PC-3 (cell line): ENCODE data around the gene ACADSB. TPM values are rescaled to one million over a fixed set of nuclear protein-coding genes. Genes with fewer than 3 reads are reported as not detected.

Experiments
- ATAC-seq: fragments of 200-7000 bp; cut with Tn5 transposase; 2 replicates; pipeline ENCODE4 v1.9.1; 2020; ENCODE audit warnings: mild to moderate bottlenecking, moderate library complexity
- BruUV-seq: library from RNA; stranded (reverse); fragments of 400-500 nt; replicated peaks from 2 replicates; lab custom pipeline; 2021; lab: Mats Ljungman, UMichigan
- CTCF ChIA-PET: fragments of 300-600 bp; sonication (Branson Sonifier 250); formaldehyde crosslinking; loops from one replicate; lab custom pipeline; 2022; ENCODE audit warnings: antibody characterized with exemption; lab: Charles Lee
- POLR2A ChIA-PET: fragments of 300-600 bp; sonication (Branson Sonifier 250); formaldehyde crosslinking; loops from one replicate; lab custom pipeline; 2022; ENCODE audit warnings: antibody characterized with exemption; ENCODE audit not compliant: unreplicated experiment; lab: Charles Lee
- DNase-seq: peaks from one replicate; pipeline ENCODE4 v3.0.0-alpha.2; 2015
- H2AFZ ChIP-seq: fragments of 300-600 bp; sonication (generic); 2 replicates; pipeline ENCODE4 v1.6.0; 2016; ENCODE audit warnings: antibody characterized with exemption, low read length
- H3F3A ChIP-seq: fragments of 300-600 bp; sonication (generic); one replicate; pipeline ENCODE4 v1.6.0; 2017; ENCODE audit warnings: antibody characterized with exemption, low read length, control low read depth, mild to moderate bottlenecking; ENCODE audit not compliant: unreplicated experiment
- H3K27ac ChIP-seq: fragments of 300-600 bp; sonication (generic); 2 replicates; pipeline ENCODE4 v1.5.1; 2016; ENCODE audit warnings: mild to moderate bottlenecking, low read length
- H3K27me3 ChIP-seq: fragments of 300-600 bp; sonication (generic); 2 replicates; pipeline ENCODE4 v1.6.1; 2016; ENCODE audit warnings: low read length, mixed read lengths
- H3K36me3 ChIP-seq: fragments of 300-600 bp; sonication (generic); 2 replicates; pipeline ENCODE4 v1.6.1; 2016; ENCODE audit warnings: low read depth, mixed run types, low read length, mixed read lengths
- H3K4me1 ChIP-seq: fragments of 300-600 bp; sonication (generic); 2 replicates; pipeline ENCODE4 v1.5.1; 2016; ENCODE audit warnings: low read length; ENCODE audit not compliant: insufficient read depth
- H3K4me2 ChIP-seq: fragments of 300-600 bp; sonication (generic); 2 replicates; pipeline ENCODE4 v1.6.0; 2016; ENCODE audit warnings: low read length
- H3K4me3 ChIP-seq: fragments of 300-600 bp; sonication (generic); 2 replicates; pipeline ENCODE4 v1.5.1; 2016; ENCODE audit warnings: mild to moderate bottlenecking, low read length, mixed read lengths
- H3K79me2 ChIP-seq: fragments of 300-600 bp; sonication (generic); 2 replicates; pipeline ENCODE4 v1.6.1; 2017; ENCODE audit warnings: low read length, mixed read lengths
- H3K9ac ChIP-seq: fragments of 300-600 bp; sonication (generic); 2 replicates; pipeline ENCODE4 v1.6.0; 2016; ENCODE audit warnings: mild to moderate bottlenecking, low read length
- H3K9me2 ChIP-seq: fragments of 300-600 bp; sonication (generic); replicated peaks from 2 replicates; pipeline ENCODE4 v1.6.1; 2016; ENCODE audit warnings: mixed run types, low read length, mixed read lengths
- H3K9me3 ChIP-seq: fragments of 300-600 bp; sonication (generic); 2 replicates; pipeline ENCODE4 v1.6.1; 2016; ENCODE audit warnings: low read length, mixed read lengths
- H4K20me1 ChIP-seq: fragments of 300-600 bp; sonication (generic); 2 replicates; pipeline ENCODE4 v1.6.1; 2016; ENCODE audit warnings: low read length, mixed read lengths
- EZH2 ChIP-seq: fragments of 300-600 bp; sonication (generic); IDR thresholded peaks from one replicate; pipeline ENCODE4 v1.6.1; 2017; ENCODE audit warnings: antibody characterized with exemption, mild to moderate bottlenecking, low read length; ENCODE audit not compliant: unreplicated experiment
- EZH2phosphoT487 ChIP-seq: fragments of 300-600 bp; sonication (generic); IDR thresholded peaks from 2 replicates; pipeline ENCODE4 v1.6.1; 2018; ENCODE audit warnings: mild to moderate bottlenecking, antibody characterized with exemption, low read length, borderline replicate concordance
- intact Hi-C: fragments of 100-400 bp; cut with micrococcal nuclease; formaldehyde crosslinking; loops from 2 replicates; pipeline ENCODE4 v1.9.0; 2023
- total RNA-seq: library from RNA; depleted of rRNA; stranded (reverse); fragments of >200 nt; gene quantifications from 2 replicates; pipeline ENCODE4 v1.2.3, GENCODE V29; 2014
- TF ChIP-seq, protein P1 (sequence below): fragments of 300-600 bp; sonication (generic); conservative IDR thresholded peaks from 2 replicates; pipeline ENCODE4 v1.5.1; 2017; ENCODE audit warnings: antibody characterized with exemption, low read depth, mild to moderate bottlenecking, low read length

Gene ACADSB
- total RNA-seq, 1 experiment from 2014 or later = 3.2 TPM

DNA sequence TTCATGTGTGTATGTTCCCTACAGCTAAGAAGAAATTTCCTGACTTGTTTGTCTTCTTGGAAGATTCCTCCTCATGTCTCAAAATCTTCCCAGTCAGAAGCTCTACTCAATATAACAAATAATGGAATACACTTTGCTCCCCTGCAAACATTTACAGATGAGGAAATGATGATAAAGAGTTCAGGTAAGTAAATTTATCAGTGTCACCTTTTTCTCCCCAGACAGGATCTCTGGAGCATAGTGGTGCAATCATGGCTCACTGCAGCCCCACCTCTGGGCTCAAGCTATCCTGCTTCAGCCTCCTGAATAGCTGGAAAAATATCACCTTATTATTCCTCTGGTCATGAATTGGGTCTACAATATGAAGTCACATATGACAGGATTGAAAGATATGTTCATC is 25.5 kb downstream of the ACADSB start:
- CTCF ChIA-PET = no interaction called here
- Histone ChIP-seq H3K27me3 (no peaks in the 10 kb centered on the region), H3F3A (no peaks in the 10 kb centered on the region), H2AFZ (no peak overlapping the region), H3K4me3 (no peak overlapping the region), H3K27ac (no peak overlapping the region), H4K20me1 (no peaks in the 10 kb centered on the region), H3K4me1 (no peaks in the 10 kb centered on the region), H3K4me2 (no peak overlapping the region), H3K36me3 (no peaks in the 10 kb centered on the region), H3K9ac (no peak overlapping the region), H3K9me2 (no peaks in the 10 kb centered on the region), H3K79me2 (no peaks in the 10 kb centered on the region), H3K9me3 (no peaks in the 10 kb centered on the region)
- TF ChIP-seq EZH2phosphoT487 (no peak), EZH2 (no peak)
- TF ChIP-seq, protein P1, sequence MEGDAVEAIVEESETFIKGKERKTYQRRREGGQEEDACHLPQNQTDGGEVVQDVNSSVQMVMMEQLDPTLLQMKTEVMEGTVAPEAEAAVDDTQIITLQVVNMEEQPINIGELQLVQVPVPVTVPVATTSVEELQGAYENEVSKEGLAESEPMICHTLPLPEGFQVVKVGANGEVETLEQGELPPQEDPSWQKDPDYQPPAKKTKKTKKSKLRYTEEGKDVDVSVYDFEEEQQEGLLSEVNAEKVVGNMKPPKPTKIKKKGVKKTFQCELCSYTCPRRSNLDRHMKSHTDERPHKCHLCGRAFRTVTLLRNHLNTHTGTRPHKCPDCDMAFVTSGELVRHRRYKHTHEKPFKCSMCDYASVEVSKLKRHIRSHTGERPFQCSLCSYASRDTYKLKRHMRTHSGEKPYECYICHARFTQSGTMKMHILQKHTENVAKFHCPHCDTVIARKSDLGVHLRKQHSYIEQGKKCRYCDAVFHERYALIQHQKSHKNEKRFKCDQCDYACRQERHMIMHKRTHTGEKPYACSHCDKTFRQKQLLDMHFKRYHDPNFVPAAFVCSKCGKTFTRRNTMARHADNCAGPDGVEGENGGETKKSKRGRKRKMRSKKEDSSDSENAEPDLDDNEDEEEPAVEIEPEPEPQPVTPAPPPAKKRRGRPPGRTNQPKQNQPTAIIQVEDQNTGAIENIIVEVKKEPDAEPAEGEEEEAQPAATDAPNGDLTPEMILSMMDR = no peak
- DNase-seq (no peak), ATAC-seq (no peak)
- intact Hi-C loops = no loop called here
- BruUV-seq = no TSS peak
- POLR2A ChIA-PET = no interaction called here

- BruUV-seq = no TSS peak
- Histone ChIP-seq H3K4me3 (no peak overlapping the region), H3K27ac (no peak overlapping the region), H3K36me3 (no peaks in the 10 kb centered on the region), H3K79me2 (no peaks in the 10 kb centered on the region), H3K9me2 (no peaks in the 10 kb centered on the region), H3K27me3 (no peaks in the 10 kb centered on the region), H3K4me1 (no peaks in the 10 kb centered on the region), H2AFZ (no peak overlapping the region), H3F3A (no peaks in the 10 kb centered on the region), H3K4me2 (no peak overlapping the region), H3K9ac (no peak overlapping the region), H3K9me3 (no peaks in the 10 kb centered on the region), H4K20me1 (no peaks in the 10 kb centered on the region)
- intact Hi-C loops = no loop called here
- TF ChIP-seq, protein P1 = no peak
- TF ChIP-seq EZH2 (no peak), EZH2phosphoT487 (no peak)
- POLR2A ChIA-PET = no interaction called here
- CTCF ChIA-PET = no interaction called here
- DNase-seq (no peak), ATAC-seq (no peak)
These were observed 26.8 kb downstream of the ACADSB start for GRCh38 chr10:123035467-123036086.

DNA sequence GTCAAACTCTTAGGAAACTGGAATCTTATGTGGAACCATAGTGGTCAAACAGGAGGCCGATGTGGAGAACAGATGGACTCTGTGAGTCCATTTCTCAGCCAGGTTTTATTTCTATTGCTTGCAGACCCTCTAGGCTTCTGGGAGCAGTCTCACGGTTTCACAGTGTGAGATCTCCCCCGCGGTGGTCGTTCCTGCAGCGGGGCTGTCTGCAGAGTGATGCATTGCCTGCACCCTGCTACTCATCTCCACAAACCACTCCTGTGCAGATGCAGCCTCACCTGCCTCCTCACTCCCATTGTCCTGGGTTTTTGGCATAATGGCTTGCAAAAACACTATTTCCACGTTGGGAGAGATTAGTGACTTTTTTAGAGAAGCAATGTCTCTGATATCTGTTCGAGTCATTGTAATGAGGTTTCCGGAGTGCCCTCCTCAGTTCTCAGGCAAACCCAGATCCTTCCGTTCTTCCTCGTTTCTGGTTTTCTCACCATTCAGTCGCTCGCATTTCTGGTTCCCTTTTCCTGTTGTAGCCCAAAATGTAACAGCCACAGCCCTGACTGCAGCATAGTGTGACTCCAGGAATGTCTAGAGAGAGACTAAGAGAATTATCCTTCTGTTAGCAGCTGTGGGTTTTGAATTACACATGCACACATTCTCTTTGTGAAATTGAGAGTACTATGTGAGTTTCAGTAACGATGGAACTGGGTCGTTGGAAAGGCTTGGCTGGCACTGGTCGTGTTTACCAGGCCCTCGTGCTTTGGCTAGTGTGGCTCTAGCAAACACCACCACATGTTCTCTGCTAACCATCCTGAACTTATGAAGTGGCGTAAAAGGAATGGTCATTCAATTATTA is 30.2 kb downstream of the ACADSB start:
- ChIA-PET CTCF (no interaction called here), POLR2A (no interaction called here)
- no peaks in the 10 kb centered on the region for H3K79me2 ChIP-seq
- ATAC-seq = no peak
- H3F3A ChIP-seq = no peaks in the 10 kb centered on the region
- H3K9ac ChIP-seq = no peak overlapping the region
- no peak overlapping the region for H2AFZ ChIP-seq
- BruUV-seq = no TSS peak
- H3K9me2 ChIP-seq = no peaks in the 10 kb centered on the region
- no peaks in the 10 kb centered on the region for H3K27me3 ChIP-seq
- no peak for DNase-seq
- no peak overlapping the region for H3K27ac ChIP-seq
- no peak overlapping the region for H3K4me2 ChIP-seq
- no peaks in the 10 kb centered on the region for H4K20me1 ChIP-seq
- no peak overlapping the region for H3K4me3 ChIP-seq
- intact Hi-C loops = no loop called here
- H3K9me3 ChIP-seq = no peaks in the 10 kb centered on the region
- no peaks in the 10 kb centered on the region for H3K4me1 ChIP-seq
- no peaks in the 10 kb centered on the region for H3K36me3 ChIP-seq
- no peak for TF ChIP-seq EZH2phosphoT487
- TF ChIP-seq, protein P1 = no peak
- no peak for TF ChIP-seq EZH2
